Suprapubic skin (tissue), 4 donors: ENCODE measurements around the gene PLK4. TPM values are rescaled to one million over a fixed set of nuclear protein-coding genes. Genes with fewer than 3 reads are reported as not detected.

Source experiments
- DNase-seq, 2 donors: peaks; one replicate each; pipeline ENCODE4 v3.0.0-alpha.2; 2019; ENCODE audit warnings: low spot score in 2 of 2
- H3K27ac ChIP-seq: fragments of 200-600 bp; sonication (generic); one replicate; pipeline ENCODE4 v1.5.1; 2019
- H3K27me3 ChIP-seq: fragments of 200-600 bp; sonication (generic); one replicate; pipeline ENCODE4 v1.5.1; 2019
- H3K36me3 ChIP-seq: fragments of 200-600 bp; sonication (generic); one replicate; pipeline ENCODE4 v1.5.1; 2019
- H3K4me1 ChIP-seq: fragments of 200-600 bp; sonication (generic); one replicate; pipeline ENCODE4 v1.5.1; 2019
- H3K4me3 ChIP-seq: fragments of 200-600 bp; sonication (generic); one replicate; pipeline ENCODE4 v1.5.1; 2019; ENCODE audit warnings: mild to moderate bottlenecking
- H3K9me3 ChIP-seq: fragments of 200-600 bp; sonication (generic); one replicate; pipeline ENCODE4 v1.5.1; 2019
- CTCF ChIP-seq, 2 donors: fragments of 200-600 bp in 1 of 2; fragments of 450-650 bp in 1 of 2; sonication (generic) in 1 of 2; IDR thresholded peaks; one replicate each; pipeline ENCODE4 v1.5.1; 2016 to 2019; ENCODE audit warnings: antibody characterized with exemption in 2 of 2, mild to moderate bottlenecking in 1 of 2, moderate library complexity in 1 of 2
- EP300 ChIP-seq: sonication (generic); formaldehyde crosslinking; IDR thresholded peaks from one replicate; pipeline ENCODE4 v1.6.1; 2017; ENCODE audit warnings: antibody characterized with exemption
- POLR2A ChIP-seq, 2 donors: fragments of 450-650 bp; IDR thresholded peaks; one replicate each; pipeline ENCODE4 v1.6.1; 2017; ENCODE audit warnings: antibody characterized with exemption in 2 of 2, mild to moderate bottlenecking in 2 of 2, moderate library complexity in 2 of 2
- POLR2AphosphoS5 ChIP-seq, 3 donors: sonication (generic); formaldehyde crosslinking; IDR thresholded peaks; one replicate each; pipeline ENCODE4 v1.6.1; 2017; ENCODE audit warnings: antibody characterized with exemption in 3 of 3
- WGBS: methylation state at CpG from one replicate; pipeline ENCODE4 v1.1.5; 2018; 5-methylcytosine and 5-hydroxymethylcytosine counted together
- total RNA-seq, 4 donors: library from RNA; depleted of rRNA; stranded (reverse); fragments of >200 nt; gene quantifications; one replicate each; pipeline ENCODE4 v1.1.0, GENCODE V29; 2016

Gene PLK4
- total RNA-seq, 4 donors from 2014 or later = 5.0 to 7.8 (median 6.4) TPM

GRCh38 chr4:127846765-127847164, 33.9 kb upstream of the PLK4 start:
- Histone ChIP-seq H3K4me1 (no peaks in the 10 kb centered on the region), H3K9me3 (peaks cover 10% of the 10 kb centered on the region), H3K36me3 (no peaks in the 10 kb centered on the region), H3K4me3 (no peak overlapping the region), H3K27ac (no peak overlapping the region), H3K27me3 (no peaks in the 10 kb centered on the region)
- WGBS = 91% methylated on average over 1 of the region's 1 CpG
- no peak for DNase-seq
- TF ChIP-seq CTCF (IDR thresholded peaks at IDR 0.05) = no peak
- no peak for TF ChIP-seq POLR2AphosphoS5 (IDR thresholded peaks at IDR 0.05)
- no peak for TF ChIP-seq EP300
- TF ChIP-seq POLR2A (IDR thresholded peaks at IDR 0.05) = no peak

- 88% methylated on average over 1 of the region's 1 CpG for WGBS
- H3K4me1 ChIP-seq = no peaks in the 10 kb centered on the region
- TF ChIP-seq EP300 (no peak), POLR2AphosphoS5 (IDR thresholded peaks at IDR 0.05) (no peak), POLR2A (IDR thresholded peaks at IDR 0.05) (no peak), CTCF (IDR thresholded peaks at IDR 0.05) (no peak)
- H3K27me3 ChIP-seq = no peaks in the 10 kb centered on the region
- no peak overlapping the region for H3K4me3 ChIP-seq
- H3K36me3 ChIP-seq = no peaks in the 10 kb centered on the region
- H3K9me3 ChIP-seq = peaks cover 10% of the 10 kb centered on the region
- no peak overlapping the region for H3K27ac ChIP-seq
- DNase-seq = no peak
Measured at GRCh38 chr4:127849505-127850234, 31.0 kb upstream of the PLK4 start.

GRCh38 chr4:127852661-127853060, 28.0 kb upstream of the PLK4 start:
- WGBS = 44% methylated on average over 1 of the region's 1 CpG
- TF ChIP-seq EP300 (no peak), CTCF (IDR thresholded peaks at IDR 0.05) (no peak)
- no peak overlapping the region for H3K27ac ChIP-seq
- peaks cover 8% of the 10 kb centered on the region for H3K4me1 ChIP-seq
- DNase-seq = no peak
- H3K4me3 ChIP-seq = no peak overlapping the region
- no peaks in the 10 kb centered on the region for H3K36me3 ChIP-seq
- peaks cover 10% of the 10 kb centered on the region for H3K9me3 ChIP-seq
- no peaks in the 10 kb centered on the region for H3K27me3 ChIP-seq

- no peaks in the 10 kb centered on the region for H3K27me3 ChIP-seq
- H3K4me1 ChIP-seq = peaks cover 8% of the 10 kb centered on the region
- no peak overlapping the region for H3K4me3 ChIP-seq
- no peaks in the 10 kb centered on the region for H3K9me3 ChIP-seq
- H3K27ac ChIP-seq = no peak overlapping the region
- DNase-seq = no peak
- TF ChIP-seq POLR2A (IDR thresholded peaks at IDR 0.05) = no peak
- no peak for TF ChIP-seq EP300
- no peak for TF ChIP-seq POLR2AphosphoS5 (IDR thresholded peaks at IDR 0.05)
- no peak for TF ChIP-seq CTCF (IDR thresholded peaks at IDR 0.05)
- H3K36me3 ChIP-seq = no peaks in the 10 kb centered on the region
Measured at GRCh38 chr4:127856196-127856812, 24.4 kb upstream of the PLK4 start.

- no peak overlapping the region for H3K27ac ChIP-seq
- WGBS = 57% methylated on average over 4 of the region's 4 CpGs
- no peaks in the 10 kb centered on the region for H3K9me3 ChIP-seq
- DNase-seq = no peak
- TF ChIP-seq POLR2AphosphoS5 (IDR thresholded peaks at IDR 0.05) = no peak
- no peak for TF ChIP-seq POLR2A (IDR thresholded peaks at IDR 0.05)
- no peak for TF ChIP-seq EP300
- TF ChIP-seq CTCF (IDR thresholded peaks at IDR 0.05) = no peak
- H3K4me3 ChIP-seq = no peak overlapping the region
- H3K4me1 ChIP-seq = peaks cover 8% of the 10 kb centered on the region
- no peaks in the 10 kb centered on the region for H3K27me3 ChIP-seq
- no peaks in the 10 kb centered on the region for H3K36me3 ChIP-seq
Measured at GRCh38 chr4:127856813-127857447, 23.8 kb upstream of the PLK4 start.
